Muscle layer of duodenum (tissue), 2 donors: Measurements from ENCODE around the gene BRF1.
A peak's percentile ranks its signal among the peaks of the same experiment; 100 is the strongest.

Experiments
- H3K27ac ChIP-seq: one replicate; pipeline ENCODE4 v1.7.0; 2013; ENCODE audit warnings: mild to moderate bottlenecking, low read length
- H3K27me3 ChIP-seq: one replicate; pipeline ENCODE4 v1.7.0; 2013; ENCODE audit warnings: low read depth, mild to moderate bottlenecking, control low read depth, low read length
- H3K36me3 ChIP-seq, 2 donors: one replicate each; pipeline ENCODE4 v1.7.0; 2013; ENCODE audit warnings: low read length in 2 of 2, control low read depth in 1 of 2, mild to moderate bottlenecking in 1 of 2; ENCODE audit not compliant: insufficient read depth in 2 of 2, control insufficient read depth in 1 of 2
- H3K4me1 ChIP-seq, 2 donors: one replicate each; pipeline ENCODE4 v1.7.0; 2013; ENCODE audit warnings: low read length in 2 of 2, mild to moderate bottlenecking in 2 of 2, control low read depth in 1 of 2, moderate library complexity in 1 of 2; ENCODE audit not compliant: insufficient read depth in 2 of 2, control insufficient read depth in 1 of 2
- H3K4me3 ChIP-seq, 2 donors: one replicate each; pipeline ENCODE4 v1.7.0; 2013; ENCODE audit warnings: low read length in 2 of 2, low read depth in 1 of 2, mild to moderate bottlenecking in 1 of 2
- H3K9me3 ChIP-seq, 2 donors: one replicate each; pipeline ENCODE4 v1.7.0; 2013; ENCODE audit warnings: low read length in 2 of 2, control low read depth in 1 of 2, mild to moderate bottlenecking in 1 of 2; ENCODE audit not compliant: control insufficient read depth in 1 of 2
- donor health status: healthy.

The BRF1 gene

DNA sequence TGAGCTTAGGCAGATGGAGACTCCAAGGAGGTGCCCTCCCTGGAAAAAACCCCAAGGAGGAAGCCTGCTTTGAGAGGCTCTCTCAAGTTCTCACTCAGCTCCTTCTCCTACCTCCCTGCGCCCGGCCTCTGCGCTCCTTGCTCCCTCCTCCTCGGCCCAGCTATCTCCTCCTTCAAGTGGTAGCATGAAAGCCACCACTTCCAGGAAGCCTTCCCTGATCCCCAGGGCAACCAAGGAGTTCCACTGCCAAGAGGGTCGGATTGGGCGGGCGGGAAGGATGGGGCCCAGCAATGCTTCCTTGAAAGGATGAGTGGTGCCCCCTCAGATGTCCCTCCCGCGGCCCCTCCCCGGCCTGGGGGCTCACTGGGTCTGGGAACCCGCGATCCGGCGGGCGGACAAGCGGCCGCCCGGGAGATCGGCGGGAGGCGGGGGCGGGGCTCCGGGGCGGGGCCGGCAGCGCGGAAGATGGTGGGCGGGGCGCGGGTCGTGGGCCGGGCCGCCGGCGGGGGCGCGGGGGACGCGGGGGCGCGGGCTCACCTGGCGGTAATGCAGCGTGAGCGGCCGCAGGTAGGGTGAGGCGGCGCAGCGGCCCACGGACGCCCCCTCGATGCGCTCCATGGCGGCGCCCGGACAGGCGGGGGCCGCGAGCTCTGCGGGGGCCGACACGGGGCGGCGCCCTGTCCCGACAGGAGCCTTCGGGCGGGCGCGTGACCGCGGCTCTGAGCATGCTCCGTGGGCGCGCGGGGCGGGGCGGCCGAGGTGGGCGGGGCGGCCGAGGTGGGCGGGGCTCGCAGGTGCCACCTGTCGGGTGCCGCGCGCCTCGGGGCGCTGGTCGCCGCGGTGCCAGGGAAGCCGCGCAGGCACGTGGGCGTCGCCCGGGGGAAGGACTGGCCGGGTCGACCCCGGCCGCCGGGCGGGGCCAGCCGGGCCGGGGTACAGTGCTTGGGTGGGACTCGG, 119.9 kb downstream of the BRF1 start, which contains the start of gene NUDT14:
TSS of gene NUDT14 (minus strand) at position 721 of the 957 bp plus-strand sequence. CDS start at position 618, 103 bp downstream.
- H3K4me3 ChIP-seq, result peak within 1 kb of the TSS; percentile 44 to 51
- no peak within 1 kb of the TSS for H3K27ac ChIP-seq
- no peaks in the 10 kb centered on the region for H3K9me3 ChIP-seq
- no peaks in the 10 kb centered on the region for H3K27me3 ChIP-seq
- no peaks in the 10 kb centered on the region for H3K36me3 ChIP-seq
- H3K4me1 ChIP-seq, result peaks cover 0 to 13% of the 10 kb centered on the region in 2 donors

DNA sequence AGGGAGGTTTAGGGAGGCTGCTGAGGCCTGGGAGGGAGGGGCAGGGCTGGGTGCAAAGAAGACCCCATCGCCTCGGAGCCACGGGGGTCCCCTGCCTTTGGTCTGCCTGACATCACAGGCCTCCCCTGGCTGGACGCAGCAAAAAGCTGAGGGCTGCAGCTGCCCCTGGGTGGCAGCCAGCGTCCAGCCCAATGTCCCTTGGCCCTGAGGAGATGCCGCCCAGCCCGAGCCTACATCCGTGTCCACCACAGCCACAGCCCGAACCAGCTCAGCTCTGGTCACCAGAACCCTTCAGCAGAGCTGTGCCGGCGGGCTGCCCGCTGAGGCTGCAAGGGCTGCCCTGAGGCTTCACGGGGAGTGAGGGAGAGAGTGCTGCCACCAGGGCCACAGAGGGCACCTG, 121.6 kb downstream of the BRF1 start:
- Histone ChIP-seq H3K4me3 (no peak overlapping the region), H3K36me3 (no peaks in the 10 kb centered on the region), H3K27ac (no peak overlapping the region), H3K27me3 (no peaks in the 10 kb centered on the region), H3K4me1 (peaks cover 0 to 13% of the 10 kb centered on the region in 2 donors), H3K9me3 (no peaks in the 10 kb centered on the region)

DNA sequence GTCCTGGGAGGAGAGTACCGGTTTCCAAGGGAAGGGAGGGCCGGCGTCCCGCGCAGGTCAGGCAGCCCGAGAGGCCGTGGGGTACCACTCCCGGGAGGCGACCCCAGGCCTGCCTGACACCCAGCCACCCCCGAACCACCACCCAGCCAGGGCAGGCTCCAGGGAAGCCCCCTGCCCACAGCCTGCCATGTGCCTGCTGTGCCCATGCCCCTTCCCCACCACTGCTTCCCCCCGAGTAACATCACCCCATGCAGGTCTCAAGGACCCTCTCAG, 122.0 kb downstream of the BRF1 start:
- no peaks in the 10 kb centered on the region for H3K36me3 ChIP-seq
- H3K4me3 ChIP-seq, result no peak overlapping the region
- H3K27me3 ChIP-seq, result no peaks in the 10 kb centered on the region
- no peak overlapping the region for H3K27ac ChIP-seq
- H3K9me3 ChIP-seq, result no peaks in the 10 kb centered on the region
- peaks cover 0 to 13% of the 10 kb centered on the region in 2 donors for H3K4me1 ChIP-seq

DNA sequence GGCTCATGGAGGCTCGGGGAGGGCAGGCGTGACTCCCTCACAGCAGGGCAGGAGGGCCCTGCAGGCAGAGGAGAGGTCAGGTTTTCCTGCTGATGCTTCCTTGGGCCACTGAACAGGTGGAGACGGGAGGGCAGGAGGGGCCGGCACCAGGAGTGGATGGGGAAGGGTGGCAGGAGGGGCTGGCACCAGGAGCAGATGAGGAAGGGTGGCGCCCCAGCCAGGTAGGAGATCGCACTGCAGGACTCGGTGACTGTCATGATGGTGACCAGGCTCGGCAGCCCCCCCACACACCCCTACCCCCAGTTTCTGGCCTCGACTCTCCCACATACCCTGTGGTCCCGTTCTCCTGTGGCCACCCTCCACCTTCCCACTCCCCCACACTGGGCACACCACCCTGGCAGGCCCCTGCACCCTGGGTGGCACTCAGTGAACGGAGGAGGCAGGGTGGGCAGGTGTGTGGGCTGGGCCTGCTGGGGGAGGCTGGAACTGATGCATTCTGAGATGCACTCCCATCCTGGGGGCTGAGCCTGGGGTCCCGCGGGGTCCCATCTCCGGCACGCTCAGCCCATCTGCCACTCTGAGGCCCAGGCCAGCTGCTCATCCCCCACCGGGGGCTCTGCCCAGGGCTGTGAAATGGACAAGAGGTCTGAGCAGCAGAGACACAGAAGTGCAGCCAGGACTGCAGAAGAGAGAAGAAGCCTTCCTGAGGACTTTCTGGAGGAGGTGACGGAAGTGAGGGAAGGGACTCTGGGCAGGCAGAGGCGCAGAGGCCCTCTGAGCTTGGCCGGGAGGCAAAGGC, 122.5 kb downstream of the BRF1 start:
- no peak overlapping the region for H3K27ac ChIP-seq
- H3K27me3 ChIP-seq, result no peaks in the 10 kb centered on the region
- no peaks in the 10 kb centered on the region for H3K36me3 ChIP-seq
- H3K4me1 ChIP-seq, result peaks cover 0 to 13% of the 10 kb centered on the region in 2 donors
- H3K4me3 ChIP-seq, result no peak overlapping the region
- H3K9me3 ChIP-seq, result no peaks in the 10 kb centered on the region

DNA sequence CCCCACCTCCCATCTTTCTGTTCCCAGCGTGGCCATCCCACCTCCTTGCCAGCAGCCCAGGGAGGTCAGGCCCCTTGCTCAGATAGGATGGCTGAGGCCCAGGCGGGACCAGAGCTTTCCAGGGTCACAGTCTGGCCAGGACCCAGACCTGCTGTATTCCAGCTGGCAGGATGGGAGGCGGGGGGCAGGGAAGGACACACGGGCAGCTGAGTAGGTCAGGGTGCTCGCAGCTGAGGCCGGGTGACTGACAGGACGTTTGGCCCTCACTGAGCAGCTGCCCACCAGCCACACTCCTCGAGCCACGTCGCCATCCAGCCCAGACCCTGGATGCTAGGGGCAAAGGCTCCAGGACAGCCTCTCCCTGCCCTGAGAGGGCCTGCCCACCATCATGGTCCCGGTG, 123.7 kb downstream of the BRF1 start:
- no peaks in the 10 kb centered on the region for H3K36me3 ChIP-seq
- no peaks in the 10 kb centered on the region for H3K27me3 ChIP-seq
- no peak overlapping the region for H3K4me3 ChIP-seq
- no peak overlapping the region for H3K27ac ChIP-seq
- no peaks in the 10 kb centered on the region for H3K9me3 ChIP-seq
- peaks cover 0 to 13% of the 10 kb centered on the region in 2 donors for H3K4me1 ChIP-seq

DNA sequence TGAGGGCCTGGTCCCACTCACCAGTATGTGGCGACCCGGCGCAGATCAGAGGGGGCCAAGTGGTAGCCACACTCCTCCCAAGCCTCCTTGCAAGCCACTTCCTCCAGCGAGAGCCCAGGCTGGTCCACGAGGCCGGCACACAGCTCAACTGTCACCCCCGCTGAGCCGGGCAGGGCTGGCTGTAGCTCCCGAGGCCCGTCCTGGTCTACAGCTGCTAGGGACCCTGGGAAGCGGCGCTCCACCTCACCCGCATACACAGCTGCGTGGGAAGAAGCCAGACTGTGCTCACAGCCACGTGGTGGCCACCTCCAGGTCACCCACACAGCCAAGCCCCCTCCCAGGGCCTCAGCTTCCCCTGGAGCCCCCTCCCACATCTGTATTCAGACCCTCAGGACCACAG, 124.3 kb downstream of the BRF1 start:
- peaks cover 0 to 8% of the 10 kb centered on the region in 2 donors for H3K4me1 ChIP-seq
- no peak overlapping the region for H3K4me3 ChIP-seq
- H3K36me3 ChIP-seq, result no peaks in the 10 kb centered on the region
- no peaks in the 10 kb centered on the region for H3K9me3 ChIP-seq
- H3K27me3 ChIP-seq, result no peaks in the 10 kb centered on the region
- no peak overlapping the region for H3K27ac ChIP-seq

DNA sequence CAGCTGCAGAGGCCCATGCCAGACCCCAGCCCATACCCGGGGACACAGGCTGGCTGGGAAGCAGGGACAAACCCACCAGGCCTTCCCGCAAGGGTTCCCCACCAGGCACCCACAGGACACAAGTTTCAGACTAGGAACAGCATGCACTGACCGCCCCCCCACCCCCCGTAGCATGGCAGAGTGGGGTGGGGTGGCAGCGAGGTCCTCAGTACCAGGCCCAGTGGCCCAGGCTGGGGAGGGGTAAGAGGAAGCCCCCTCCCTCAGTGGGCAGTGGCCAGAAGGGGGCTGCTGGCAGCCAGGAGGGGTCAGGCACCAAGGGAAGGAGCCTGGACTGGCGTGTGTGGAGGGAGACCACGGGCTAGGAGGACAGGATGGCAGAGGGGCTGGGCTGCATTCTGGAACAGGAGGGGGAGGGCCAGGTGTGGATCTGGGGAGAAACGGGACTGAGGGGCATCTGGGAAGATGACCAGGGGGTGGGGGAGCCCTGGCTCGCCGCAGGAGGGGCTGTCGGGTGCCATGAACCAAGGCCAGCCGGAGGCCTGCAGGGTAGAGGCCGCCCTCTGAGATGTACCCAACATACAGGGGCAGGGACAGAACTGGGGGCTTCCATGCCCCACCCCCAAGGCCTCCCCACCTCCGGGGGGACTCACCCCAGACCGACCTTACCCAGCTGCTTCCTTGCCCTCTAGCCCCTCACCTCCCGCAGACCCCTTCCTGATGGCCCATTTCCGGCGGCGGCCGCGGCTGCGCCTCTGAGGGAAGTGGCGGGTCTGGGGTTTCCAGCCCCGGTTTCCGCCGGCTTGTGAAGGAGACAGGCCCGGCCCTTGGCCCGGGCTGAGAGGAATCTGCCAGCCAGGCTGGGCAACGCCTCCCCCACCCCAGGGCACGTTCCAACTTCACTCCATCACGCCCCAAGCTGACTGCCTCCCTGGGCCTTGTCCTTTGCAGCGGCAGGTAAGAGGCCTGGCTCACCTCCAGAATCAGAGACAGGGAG, 126.6 kb downstream of the BRF1 start:
- Histone ChIP-seq H3K9me3 (no peaks in the 10 kb centered on the region), H3K4me1 (peaks cover 0 to 11% of the 10 kb centered on the region in 2 donors), H3K27ac (no peak overlapping the region), H3K4me3 (no peak overlapping the region), H3K36me3 (no peaks in the 10 kb centered on the region), H3K27me3 (peaks cover 17% of the 10 kb centered on the region)

DNA sequence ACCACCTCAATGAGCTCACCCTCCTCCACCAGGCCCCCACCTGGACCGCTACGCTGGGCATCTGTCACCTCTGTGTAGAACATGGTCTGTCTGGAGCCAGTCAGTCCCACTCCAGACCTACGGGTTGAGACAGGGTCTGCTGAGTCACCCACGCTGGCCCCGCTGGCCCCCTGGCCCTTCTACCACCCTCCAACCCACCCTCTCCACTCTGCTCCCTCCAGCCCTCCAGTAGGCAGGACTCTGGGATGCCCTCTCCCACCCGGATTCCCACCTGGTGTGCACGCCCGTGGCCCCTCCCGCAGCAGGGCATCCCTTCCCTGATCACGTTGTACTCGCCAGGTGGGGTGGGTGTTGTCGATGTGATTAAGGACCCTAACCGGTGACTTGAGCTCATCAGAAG, 127.7 kb downstream of the BRF1 start:
- Histone ChIP-seq H3K4me3 (no peak overlapping the region), H3K27me3 (peaks cover 17% of the 10 kb centered on the region), H3K27ac (no peak overlapping the region), H3K9me3 (no peaks in the 10 kb centered on the region), H3K36me3 (no peaks in the 10 kb centered on the region), H3K4me1 (peaks cover 0 to 15% of the 10 kb centered on the region in 2 donors)

DNA sequence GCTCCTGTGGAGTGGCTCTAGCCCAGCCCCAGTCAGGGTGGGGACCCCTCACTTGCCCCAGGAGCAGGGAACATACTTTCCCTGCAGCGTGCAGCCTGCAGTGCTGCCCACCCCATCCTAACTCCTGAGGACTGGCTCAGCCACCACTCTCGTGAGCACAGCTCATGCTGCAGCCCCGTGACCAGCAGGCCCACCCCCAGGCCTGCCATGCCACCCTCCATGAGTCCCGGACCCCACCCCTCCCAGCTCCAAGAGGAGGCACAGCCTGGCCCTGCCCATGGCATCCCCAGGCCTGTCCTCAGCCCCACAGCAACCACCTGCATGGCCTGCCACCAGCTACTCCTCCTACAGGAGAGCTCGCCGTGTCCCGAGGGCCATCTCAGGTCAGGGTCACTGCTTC, 128.3 kb downstream of the BRF1 start:
- Histone ChIP-seq H3K27me3 (peaks cover 17% of the 10 kb centered on the region), H3K4me1 (peaks cover 0 to 19% of the 10 kb centered on the region in 2 donors), H3K27ac (no peak overlapping the region), H3K36me3 (no peaks in the 10 kb centered on the region), H3K4me3 (no peak overlapping the region), H3K9me3 (no peaks in the 10 kb centered on the region)

DNA sequence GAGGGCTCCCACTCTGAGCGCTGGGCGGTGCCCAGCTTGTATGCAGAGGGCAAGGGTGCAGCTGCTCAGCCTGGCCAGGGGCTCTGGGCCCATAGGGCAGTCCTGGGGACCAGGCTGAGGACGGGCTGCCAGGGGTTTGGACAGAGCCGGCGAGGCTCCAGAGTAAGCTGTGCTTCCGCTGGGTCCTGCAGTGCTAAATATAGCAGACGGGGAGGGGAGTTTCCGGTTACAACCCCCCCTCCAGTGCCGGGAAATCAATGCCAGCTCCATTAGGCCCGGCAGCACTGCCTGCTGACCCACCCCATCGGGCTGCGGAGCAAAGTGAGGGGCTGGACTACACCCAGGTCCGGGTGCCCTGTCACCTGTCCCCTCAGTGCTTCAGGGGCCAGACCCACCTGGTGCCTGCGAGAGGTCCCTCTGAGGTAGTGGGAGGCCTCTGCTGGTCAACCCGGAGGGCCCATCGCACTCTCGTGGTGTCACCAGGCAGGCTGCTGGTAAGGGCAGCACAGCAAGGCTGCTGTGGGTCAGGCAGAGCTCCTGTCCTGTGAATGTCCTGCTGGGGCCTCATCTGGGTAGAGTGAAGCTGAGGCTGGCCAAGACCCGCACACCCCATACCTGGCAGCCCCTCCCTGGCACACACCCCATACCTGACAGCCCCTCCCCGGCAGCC, 129.7 kb downstream of the BRF1 start:
- no peak overlapping the region for H3K27ac ChIP-seq
- H3K36me3 ChIP-seq, result no peaks in the 10 kb centered on the region
- H3K9me3 ChIP-seq, result no peaks in the 10 kb centered on the region
- H3K4me1 ChIP-seq, result peaks cover 0 to 24% of the 10 kb centered on the region in 2 donors
- H3K27me3 ChIP-seq, result peaks cover 21% of the 10 kb centered on the region
- H3K4me3 ChIP-seq, result no peak overlapping the region
